ENCODE results near the gene KL.

Gene KL

DNA sequence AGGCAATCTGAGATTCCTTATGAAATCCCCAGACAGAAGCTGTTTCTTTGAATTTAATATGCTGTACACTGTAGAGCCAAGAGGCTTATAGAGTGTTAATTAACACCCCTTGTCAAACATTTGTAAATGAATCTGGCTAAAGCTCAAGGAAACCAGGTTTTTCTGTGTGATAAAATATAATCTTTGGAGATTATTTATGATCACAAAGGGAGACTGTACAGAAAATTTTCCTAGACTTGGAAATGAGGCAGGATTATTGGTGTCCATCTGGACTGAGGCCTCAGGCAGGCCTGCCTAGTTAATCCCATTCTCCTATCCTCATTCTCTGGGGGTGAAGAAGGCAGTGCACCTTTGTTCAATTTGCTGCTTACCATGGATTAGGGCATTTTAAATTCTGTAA lies 17.8 kb downstream of the KL start:
- DNase-seq (ENCODE audit: extremely low read depth in 1 of 2, low read depth in 1 of 2), result no peak

DNA sequence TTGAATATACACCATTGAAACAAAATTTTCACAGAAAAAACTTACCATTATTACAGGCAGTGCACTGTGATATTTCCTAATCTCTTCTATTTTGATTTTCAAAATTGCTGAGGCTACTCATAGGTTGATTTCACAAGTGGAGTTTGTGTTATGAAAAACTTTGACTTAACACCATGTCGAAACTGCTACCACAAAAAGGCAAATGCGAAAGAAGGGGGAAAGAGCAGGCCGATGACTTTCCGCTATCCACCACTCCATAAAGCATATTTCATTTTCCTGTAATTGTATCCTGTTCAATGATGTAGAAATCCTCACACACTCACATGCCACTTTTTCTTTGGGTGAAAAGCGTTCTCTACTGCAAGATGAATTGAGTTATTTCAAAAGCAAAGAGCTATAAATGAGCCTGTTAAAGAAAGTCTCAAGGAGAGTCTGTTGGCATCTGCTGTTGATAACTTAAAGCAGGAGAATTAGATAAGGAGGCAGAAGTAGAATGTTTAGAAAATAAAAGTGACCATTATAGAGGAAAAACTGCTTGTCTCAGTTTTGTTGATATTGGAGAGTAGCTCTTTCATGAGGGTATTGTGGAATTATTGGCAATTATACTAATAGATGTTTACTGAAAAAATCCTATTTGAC lies 18.8 kb downstream of the KL start:
- no peak for DNase-seq (ENCODE audit: extremely low read depth in 1 of 2, low read depth in 1 of 2)

DNA sequence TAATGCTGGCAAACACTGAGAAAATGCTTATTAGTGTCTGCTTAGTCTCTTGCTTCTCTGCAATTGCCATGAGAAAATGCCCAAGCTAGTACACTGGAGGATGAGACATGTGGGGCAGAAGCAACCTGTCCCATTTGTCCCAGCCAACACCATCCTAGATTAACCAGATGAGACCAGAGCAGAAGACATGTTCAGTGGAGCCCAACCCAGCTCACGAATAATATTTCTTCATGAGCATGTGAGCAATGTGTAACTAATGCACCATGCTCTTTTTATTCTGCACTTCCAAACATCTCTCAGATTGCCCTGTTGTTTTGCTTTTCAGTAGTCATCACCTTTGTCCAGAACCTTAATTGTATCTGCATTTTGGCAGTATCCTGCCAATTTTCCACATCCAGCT lies 21.4 kb downstream of the KL start:
- DNase-seq (ENCODE audit: extremely low read depth in 1 of 2, low read depth in 1 of 2), result no peak

DNA sequence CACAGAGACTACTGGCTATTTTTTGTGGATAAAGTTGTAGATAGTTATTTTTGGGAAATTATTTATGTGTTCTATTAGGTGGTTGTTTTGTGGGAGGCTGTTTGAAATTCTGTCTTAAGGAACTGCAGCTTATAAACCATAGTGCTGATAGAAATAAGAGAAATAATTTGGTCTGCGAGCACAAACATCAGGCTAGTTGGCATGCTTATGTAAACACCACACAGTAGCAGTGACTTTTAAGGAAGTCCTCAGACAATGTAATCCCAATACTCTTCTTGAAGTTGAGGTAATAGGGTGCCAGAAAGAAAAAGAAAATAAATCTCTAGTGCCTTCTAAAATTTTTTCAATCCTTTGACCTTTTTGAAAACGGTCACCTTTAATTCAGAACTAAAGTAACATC lies 23.9 kb downstream of the KL start:
- DNase-seq (ENCODE audit: extremely low read depth in 1 of 2, low read depth in 1 of 2), result no peak

DNA sequence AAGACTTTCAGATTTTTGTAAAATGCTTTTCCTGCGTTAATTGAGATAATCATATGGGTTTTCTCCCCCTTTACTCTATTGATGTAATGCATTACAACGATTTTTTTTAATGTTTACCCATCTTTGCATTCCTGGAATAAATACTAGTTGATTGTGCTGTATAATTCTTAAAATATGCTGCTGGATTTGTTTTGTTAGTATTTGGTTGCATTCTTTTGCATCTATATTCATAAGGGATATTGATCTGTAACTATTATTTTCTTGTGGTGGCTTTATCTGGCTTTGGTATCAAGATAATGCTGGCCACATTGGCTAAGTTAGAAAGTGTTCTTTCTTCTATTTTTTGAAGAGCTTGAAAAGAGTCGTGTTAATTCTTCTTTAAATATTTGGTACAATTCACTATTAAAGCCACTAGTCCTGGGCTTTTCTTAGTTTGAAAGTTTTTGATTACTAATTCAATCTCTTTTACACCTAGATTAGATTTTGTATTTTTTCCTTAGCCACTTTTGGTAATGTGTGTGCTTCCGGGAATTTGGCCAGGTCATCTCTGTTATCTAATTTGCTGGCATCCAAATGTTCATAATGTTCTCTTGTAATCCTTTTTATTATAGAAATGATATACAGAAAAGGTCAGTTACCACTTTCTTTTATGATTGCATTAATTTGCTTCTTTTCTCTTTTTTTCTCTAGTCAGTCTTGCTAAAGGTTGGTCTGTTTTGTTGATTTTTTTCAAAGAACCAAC lies 29.8 kb downstream of the KL start:
- DNase-seq (ENCODE audit: extremely low read depth in 1 of 2, low read depth in 1 of 2), result no peak

DNA sequence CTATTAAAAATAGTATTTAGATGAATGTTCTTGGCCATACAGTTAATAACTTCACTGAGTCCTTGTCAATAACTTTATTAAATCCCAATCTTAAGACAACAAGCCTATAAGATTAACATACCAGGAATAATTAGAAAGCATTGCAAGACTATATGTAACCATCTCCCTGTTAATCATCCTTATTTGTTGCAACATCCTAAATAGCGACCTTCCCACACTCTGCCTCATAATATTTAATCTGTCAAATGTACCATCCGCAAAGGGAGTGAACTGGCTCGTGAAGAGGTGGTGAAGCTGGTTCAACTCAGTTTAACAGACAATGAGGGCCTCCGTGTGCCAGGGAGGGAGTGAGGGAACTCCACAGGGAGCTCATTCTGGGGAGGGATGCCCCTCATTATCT lies 33.9 kb downstream of the KL start:
- no peak for DNase-seq (ENCODE audit: extremely low read depth in 1 of 2, low read depth in 1 of 2)

DNA sequence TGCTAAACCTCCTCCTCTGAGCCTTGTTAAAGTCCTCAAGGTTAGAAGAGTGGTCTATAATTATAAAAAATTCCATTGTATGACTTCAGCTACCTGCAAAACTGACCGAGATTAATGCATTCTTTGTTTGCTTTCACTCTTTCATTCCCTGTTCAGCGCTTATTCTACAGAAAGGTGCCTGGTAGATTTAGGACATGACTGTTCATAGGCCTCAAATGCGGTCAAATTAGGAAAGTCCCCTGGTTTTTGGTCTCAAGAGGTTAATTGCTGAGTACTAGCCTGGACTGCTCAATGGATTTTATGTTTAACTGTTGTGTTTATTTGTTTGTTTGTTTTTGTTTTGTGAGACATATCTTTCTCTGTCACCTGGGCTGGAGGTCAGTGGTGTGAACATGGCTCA lies 35.4 kb downstream of the KL start:
- no peak for DNase-seq (ENCODE audit: extremely low read depth in 1 of 2, low read depth in 1 of 2)

DNA sequence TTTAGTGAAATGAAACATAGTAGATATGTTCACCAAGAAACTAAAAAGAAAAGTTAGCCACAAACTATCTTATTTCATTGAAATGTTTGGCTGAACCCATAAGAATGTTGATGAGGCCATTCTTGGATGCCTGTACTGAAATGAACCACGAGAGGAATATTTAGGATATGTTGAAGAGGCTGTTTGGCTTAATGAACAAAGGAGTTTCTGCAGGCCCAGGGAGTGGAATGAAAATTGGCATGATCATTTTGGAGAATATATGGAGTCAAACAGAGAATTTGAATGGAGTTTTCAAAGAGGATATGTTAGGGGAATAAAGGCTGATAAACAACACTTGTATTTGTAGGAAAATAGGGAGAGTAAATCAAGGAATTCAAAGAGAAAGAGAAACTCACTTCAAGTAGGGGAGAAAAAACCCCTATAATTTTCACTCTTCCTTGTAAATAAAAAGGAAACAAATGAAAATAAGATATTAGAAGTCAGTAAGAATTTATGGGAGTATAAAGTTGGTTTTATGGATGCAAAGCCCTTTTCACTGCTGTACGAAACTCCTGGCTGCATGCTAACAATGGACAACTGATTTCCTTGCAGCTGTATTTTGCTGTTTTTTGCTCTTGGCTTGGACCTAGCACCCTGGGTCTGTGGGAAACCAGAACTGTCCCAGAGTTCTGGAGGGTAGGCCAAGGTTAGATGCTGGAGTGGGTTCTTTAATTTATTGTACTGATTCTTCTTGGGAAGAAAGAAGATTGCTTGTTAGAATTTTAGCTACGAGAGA lies 36.5 kb downstream of the KL start:
- no peak for DNase-seq (ENCODE audit: extremely low read depth in 1 of 2, low read depth in 1 of 2)

DNA sequence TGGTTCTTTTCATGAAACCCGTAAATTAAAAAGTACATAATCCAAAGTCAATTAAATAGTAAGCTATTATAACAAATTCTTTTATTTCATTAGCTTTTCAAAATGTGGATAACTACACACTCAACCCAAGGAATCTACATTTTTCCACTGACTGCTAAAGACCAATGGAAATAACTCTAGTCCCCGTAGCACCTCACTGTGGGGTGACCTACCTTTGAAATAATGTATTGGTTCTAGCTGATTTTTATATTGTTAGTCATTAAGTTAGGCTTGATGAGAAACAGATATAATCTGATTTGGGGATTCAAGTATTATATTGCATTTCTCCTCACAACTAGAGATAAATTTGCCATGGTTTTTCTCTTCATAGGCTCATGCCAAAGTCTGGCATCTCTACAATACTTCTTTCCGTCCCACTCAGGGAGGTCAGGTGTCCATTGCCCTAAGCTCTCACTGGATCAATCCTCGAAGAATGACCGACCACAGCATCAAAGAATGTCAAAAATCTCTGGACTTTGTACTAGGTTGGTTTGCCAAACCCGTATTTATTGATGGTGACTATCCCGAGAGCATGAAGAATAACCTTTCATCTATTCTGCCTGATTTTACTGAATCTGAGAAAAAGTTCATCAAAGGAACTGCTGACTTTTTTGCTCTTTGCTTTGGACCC lies 37.3 kb downstream of the KL start:
- DNase-seq (ENCODE audit: extremely low read depth in 1 of 2, low read depth in 1 of 2), result no peak

DNA sequence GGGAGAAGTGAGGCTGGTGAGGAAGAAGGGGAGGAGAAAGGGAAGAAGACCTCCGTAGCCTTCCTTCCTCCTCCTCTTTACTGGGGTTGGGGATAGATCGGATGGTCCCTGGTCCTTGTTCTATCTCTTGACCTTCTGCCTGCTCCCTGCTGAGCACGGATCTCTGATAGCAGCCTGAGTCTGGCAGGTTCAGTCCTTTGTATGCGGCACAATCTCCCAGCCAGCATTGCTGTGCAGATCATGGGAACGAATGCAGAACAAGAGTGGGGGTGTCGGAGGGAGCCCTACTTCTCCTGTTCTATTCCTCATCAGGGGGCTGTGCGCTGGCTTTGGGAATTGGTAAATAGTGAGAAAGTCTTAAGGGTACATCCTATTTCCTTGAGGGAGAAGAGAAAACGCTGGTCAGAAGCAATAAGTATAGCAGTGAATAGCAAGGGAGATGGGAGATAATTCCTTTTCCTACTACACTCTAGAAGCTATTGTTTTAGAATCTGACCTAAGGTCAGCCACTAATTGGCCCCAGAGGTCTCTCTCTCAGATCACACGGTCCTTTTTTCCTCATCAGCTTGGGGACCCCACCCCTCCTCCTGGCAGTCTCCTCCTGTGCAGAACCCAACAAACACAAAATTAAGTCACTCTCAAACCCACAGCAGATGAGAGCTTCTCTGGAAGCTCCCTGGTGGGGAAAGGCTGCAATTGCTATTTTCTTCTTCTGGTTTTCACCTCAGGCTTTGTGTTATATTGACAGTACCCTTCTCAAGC lies 41.0 kb downstream of the KL start:
- DNase-seq (ENCODE audit: extremely low read depth in 1 of 2, low read depth in 1 of 2), result no peak

DNA sequence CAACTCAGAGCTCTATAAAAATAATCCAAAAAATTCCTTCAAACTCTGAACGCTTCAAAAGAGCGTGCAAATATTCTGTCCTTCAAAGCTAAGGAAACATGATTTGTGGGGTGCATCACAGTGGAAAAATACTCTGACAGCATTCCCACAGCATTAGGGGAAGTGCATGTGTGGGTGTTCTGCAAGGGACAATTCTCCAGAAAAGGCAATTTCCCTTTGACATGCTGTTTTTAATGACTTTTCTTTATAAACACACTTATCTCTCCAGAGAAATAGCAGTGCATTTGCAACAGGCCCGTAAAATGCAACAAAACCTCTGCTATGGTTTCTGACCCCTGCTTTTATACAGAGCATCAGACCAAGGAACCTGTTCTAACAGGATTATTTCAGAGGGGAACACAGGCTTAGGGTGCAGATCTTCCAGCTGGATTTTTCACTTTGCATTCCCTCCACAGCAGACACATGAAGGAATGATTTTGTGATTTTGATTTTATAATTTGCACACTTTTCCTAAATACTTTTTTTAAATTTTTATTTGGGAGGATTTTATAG lies 42.6 kb downstream of the KL start:
- DNase-seq (ENCODE audit: extremely low read depth in 1 of 2, low read depth in 1 of 2), result no peak

DNA sequence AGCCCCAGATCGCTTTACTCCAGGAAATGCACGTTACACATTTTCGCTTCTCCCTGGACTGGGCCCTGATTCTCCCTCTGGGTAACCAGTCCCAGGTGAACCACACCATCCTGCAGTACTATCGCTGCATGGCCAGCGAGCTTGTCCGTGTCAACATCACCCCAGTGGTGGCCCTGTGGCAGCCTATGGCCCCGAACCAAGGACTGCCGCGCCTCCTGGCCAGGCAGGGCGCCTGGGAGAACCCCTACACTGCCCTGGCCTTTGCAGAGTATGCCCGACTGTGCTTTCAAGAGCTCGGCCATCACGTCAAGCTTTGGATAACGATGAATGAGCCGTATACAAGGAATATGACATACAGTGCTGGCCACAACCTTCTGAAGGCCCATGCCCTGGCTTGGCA lies 44.6 kb downstream of the KL start:
- DNase-seq (ENCODE audit: extremely low read depth in 1 of 2, low read depth in 1 of 2), result no peak

DNA sequence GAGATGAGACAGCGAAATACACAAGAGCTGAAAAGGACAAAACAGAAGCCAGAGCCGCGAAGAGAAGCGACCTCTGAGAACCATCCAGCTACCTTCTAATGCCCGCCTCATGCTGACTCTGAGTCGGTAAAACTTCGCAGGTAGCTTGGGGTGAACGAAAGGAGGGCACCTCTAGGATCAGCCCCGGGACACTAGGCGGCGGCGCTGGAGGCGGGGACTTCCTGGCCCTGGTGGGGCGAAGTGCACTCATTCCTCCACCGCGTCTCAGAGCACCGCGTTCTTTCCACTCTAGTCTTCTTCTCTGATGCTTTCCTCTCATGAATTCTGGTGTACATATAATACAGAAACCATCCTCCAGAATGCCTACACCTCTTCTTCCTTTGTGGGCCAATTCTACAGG lies 50.1 kb downstream of the KL start:
- DNase-seq (ENCODE audit: extremely low read depth in 1 of 2, low read depth in 1 of 2), result no peak

DNA sequence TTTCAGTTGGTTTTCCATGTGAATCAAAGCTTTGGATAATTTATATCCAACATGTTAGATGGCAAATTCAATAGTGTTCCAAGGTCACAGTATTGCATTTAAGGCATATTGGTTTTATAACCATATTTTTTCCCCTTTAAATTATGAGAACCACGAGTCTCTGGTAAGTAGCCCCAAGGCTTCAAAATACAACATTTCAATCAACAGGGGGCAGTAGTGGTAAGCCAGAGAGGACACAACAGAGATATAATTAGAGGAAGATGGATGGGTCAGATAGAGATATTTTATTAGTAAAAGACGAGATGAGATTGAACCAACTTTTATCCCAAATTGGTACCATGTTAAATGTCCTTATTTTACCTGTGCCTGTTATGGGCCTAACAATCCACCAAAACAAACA lies 53.1 kb downstream of the KL start:
- no peak for DNase-seq (ENCODE audit: extremely low read depth in 1 of 2, low read depth in 1 of 2)

DNA sequence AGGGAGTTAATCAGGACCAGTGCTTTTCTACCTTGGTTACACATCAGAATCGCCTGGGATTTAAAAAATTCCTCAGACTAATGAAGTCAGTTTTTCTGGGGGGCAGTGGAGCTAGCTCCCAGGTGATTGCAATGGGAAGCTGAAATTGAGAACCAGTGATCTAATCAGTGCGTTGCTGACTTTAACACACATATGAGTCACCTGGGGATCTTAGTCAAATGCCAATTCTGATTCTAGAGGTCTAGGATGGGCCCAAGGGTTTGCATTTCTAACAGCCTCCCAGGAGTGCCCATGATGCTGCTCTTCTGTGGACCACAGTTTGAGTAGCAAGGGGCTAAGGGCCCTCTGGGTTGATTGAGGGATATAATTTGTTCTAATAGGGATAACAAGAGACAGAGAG lies 54.5 kb downstream of the KL start:
- DNase-seq (ENCODE audit: extremely low read depth in 1 of 2, low read depth in 1 of 2), result no peak

DNA sequence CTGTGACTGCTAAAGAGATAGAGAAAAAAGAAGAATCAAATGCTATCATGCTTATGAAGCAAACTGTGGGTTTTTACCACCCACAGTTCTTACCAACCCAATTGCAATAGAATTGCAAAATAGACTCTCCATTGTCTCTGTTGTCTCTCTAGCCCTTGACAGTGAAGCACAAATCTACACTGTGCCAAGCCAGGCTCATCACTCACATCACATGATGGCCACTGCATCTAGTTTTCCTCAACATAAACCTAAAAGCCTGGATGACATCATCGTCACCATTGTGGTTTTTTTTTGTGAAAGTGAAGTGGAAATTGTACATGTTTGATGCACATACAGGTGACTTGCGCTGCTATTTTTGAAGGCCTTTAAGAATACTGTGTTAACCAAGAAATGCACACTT lies 56.1 kb downstream of the KL start:
- no peak for DNase-seq (ENCODE audit: extremely low read depth in 1 of 2, low read depth in 1 of 2)

DNA sequence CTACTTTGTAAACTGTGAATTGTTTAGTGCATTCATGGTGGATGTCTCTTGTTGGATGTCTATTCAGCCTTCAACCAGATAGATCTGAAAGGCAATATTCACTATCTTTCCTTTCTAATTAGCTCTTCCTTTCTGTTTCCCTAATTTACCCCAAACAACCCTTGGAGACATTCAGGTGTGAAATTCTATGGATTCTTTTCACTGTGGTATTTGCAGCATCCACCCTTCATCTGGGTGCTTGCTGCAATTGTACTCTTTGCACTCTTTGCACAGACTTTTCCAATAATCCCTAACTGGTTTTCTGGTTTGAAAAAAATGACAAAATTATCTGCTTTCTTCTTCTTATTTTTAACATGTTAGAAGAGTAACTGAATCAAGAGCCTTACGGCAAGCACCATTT lies 56.5 kb downstream of the KL start:
- no peak for DNase-seq (ENCODE audit: extremely low read depth in 1 of 2, low read depth in 1 of 2)

DNA sequence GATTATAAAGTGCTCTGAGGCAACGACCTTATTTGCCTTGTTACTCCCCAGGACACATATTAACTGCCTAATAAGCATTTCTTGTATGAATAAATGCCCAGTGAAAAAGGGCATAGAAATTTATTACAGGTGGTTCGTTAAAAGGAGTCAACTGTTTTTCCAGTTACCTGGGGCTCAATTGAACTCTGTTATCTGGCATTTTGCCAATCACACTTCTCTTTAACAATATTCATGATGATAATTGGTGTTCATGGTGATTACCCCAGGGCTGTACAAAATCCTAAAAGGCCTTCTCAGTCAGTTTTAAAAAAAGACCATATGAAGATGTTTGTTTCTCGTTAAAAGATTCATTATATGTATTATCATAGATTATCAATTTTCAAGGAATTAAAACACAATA lies 57.1 kb downstream of the KL start:
- no peak for DNase-seq (ENCODE audit: extremely low read depth in 1 of 2, low read depth in 1 of 2)

DNA sequence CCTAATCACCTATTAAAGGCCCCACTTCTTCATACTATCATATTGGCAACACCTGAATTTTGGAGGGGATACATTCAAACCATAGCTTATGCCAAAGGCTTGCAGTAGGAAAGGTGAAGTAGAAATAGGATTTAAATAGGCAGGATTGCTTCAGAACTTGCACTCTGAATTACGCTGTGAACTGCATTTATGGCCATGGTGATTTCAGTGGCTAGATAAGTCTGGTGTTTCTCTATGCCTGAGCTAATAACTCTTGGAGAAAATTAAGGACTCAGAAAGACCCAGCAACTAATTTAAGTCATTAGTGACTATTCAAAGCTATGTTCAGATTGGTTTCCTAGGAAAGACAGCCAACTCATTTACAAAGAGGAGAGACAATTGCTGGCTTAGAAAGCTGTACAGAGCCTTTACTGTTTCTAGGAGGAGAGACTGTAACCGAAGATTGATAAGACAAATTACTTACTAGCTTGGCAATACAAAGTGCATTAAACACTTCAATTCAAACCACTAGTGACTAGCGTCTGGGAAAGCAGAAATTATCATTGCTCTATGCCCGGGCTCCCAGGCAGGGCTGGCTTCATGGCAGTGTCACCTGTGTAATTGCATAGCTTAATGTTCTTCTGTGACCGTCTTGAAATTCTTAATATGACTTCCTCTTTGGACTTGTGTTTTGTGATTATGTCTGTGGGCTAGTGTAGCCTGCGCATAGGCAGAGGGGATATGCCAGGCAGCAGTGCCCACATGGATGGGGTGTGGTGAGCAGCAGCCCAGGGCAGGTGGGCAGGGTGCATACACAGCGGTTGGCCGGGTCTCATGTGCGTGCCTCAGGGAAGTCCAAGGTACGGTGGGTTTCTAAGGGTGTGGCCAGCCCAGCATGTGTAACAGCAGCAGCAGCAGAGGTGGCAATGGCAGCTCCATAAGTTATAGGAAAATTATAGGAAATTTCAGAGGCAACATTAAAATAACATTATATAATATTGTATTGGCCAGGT lies 60.1 kb downstream of the KL start:
- no peak for DNase-seq (ENCODE audit: extremely low read depth in 1 of 2, low read depth in 1 of 2)

Data from stimulated activated CD8-positive, alpha-beta memory T cell treated with anti-CD3 and anti-CD28 coated beads, Interleukin-7, amount 100 ng/mL, for 48 hours (primary cell).